Fibroblast of mammary gland (primary cell): ENCODE results near the gene DUSP16.
"Not testable (repeated sequence)": the region's sequence is repeated elsewhere in the genome, so short reads cannot be mapped to it uniquely, and the experiment has no call there.

Experiments used
- DNase-seq: peaks from one replicate; pipeline ENCODE4 v3.0.0-alpha.2; 2010; ENCODE audit warnings: low read depth
- H3K4me3 ChIP-seq: 2 replicates; pipeline ENCODE4 v1.5.1; 2011; ENCODE audit warnings: low read depth, mild to moderate bottlenecking, low read length, moderate library complexity; ENCODE audit not compliant: control insufficient read depth
- CTCF ChIP-seq: conservative IDR thresholded peaks from 2 replicates; pipeline ENCODE4 v1.5.1; 2011; ENCODE audit warnings: low read depth, low read length, inconsistent platforms; ENCODE audit not compliant: control insufficient read depth, insufficient read depth

Gene DUSP16

DNA sequence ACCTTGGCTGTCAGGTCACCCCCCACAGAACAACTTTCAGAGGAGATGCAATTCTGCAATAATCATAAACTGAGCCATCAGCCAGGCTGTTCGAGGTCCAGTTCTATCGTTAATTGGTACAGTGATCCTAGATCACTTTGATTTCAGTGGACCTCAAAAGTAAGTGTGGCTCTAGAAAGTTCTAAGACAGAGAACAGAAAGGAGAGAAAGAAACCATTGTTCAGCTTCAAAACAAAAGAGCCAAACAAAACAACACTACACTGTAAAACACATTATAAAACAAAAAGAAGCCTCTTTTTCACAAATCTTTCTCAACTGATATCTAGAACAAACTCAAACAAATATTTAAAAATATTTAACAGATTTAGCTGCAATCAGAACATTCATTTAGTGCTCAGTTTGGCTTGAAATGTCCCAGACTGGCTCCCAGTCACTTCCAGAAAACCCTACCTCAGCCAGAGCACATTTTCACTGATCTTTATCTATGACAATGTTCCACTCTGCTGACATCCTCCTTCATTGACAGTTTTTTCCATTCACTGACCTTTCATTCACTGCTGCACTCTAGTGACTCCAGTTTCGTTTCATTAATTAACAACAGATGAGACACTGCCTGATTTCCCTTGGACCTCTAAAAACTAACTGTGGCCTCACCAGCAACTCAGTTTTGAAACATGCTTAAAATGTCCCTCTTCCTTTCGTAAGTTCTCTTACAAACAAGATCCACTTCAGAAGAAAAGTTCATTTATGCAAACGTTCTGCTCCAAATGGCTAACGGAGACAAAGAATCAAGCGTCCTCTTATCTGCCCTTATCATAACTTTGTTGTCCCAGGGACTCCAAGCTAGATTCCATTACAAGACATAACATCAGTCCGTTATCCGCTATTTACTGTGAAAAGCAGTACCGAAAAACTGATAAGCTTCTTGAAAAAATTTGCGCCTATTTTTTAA, 56.8 kb downstream of the DUSP16 start:
- no peak for TF ChIP-seq CTCF
- H3K4me3 ChIP-seq: no peak overlapping the region
- DNase-seq: peak; percentile 86

DNA sequence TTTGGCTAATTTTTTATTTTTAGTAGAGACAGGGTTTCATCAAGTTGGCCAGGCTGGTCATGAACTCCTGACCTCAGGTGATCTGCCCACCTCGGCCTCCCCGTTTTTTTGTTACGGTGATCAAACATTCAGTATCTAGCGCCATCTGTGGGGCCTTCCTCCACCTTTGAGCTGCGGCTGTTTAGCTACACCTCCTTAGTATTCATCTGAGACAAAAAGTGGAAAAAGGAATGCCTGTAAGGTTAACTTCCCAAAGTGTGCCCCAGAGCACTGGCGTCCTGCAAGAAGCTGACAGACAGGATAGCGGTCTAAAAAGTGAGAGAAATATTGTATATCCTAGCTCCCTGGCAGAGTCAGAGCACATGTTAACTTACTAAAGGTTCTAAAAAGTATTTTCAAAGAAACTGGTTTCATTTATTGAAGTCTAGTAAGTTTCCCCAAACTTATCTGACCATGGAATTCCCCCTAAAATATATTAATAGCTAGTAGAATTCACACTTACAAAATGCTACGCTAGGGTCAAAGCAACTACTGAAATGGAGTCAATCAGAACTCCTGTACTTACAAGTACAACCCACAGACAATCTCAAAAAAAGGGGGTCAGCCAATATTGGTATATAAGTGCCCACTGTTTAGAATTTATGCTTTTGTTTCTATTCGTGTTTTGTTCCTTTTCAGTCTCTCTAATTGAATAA, 59.1 kb downstream of the DUSP16 start:
- no peak overlapping the region for H3K4me3 ChIP-seq
- DNase-seq: no peak
- no peak for TF ChIP-seq CTCF

GRCh38 chr12:12502815-12503151, 59.9 kb downstream of the DUSP16 start:
- no peak for DNase-seq
- TF ChIP-seq CTCF: no peak
- no peak overlapping the region for H3K4me3 ChIP-seq

- H3K4me3 ChIP-seq, DNase-seq: not testable (repeated sequence)
Measured at GRCh38 chr12:12502130-12502814, 60.4 kb downstream of the DUSP16 start.

- no peak overlapping the region for H3K4me3 ChIP-seq
- DNase-seq: no peak
- TF ChIP-seq CTCF: no peak
Measured at GRCh38 chr12:12501121-12501520, 61.5 kb downstream of the DUSP16 start.

GRCh38 chr12:12499909-12500604, 62.6 kb downstream of the DUSP16 start:
- DNase-seq: no peak
- H3K4me3 ChIP-seq: no peak overlapping the region
- TF ChIP-seq CTCF: no peak
